Sigmoid colon (tissue), 4 donors: ENCODE data around the gene HRH1.

Source experiments
- POLR2A ChIP-seq, 2 donors: fragments of 450-650 bp; IDR thresholded peaks; one replicate each; pipeline ENCODE4 v1.6.1; 2016; ENCODE audit warnings: antibody characterized with exemption in 2 of 2, mild to moderate bottlenecking in 2 of 2, moderate library complexity in 2 of 2
- POLR2AphosphoS5 ChIP-seq, 4 donors: sonication (generic); formaldehyde crosslinking; IDR thresholded peaks; one replicate each; pipeline ENCODE4 v1.6.1; 2017; ENCODE audit warnings: antibody characterized with exemption in 4 of 4
- TF ChIP-seq, protein P1 (sequence below), 4 experiments: fragments of 450-650 bp in 3 of 4; fragments of 200-600 bp in 1 of 4; IDR thresholded peaks; one replicate each; pipeline ENCODE4 v1.5.1; 2016 to 2019; ENCODE audit warnings: antibody characterized with exemption in 4 of 4, mild to moderate bottlenecking in 3 of 4, moderate library complexity in 2 of 4

DNA sequence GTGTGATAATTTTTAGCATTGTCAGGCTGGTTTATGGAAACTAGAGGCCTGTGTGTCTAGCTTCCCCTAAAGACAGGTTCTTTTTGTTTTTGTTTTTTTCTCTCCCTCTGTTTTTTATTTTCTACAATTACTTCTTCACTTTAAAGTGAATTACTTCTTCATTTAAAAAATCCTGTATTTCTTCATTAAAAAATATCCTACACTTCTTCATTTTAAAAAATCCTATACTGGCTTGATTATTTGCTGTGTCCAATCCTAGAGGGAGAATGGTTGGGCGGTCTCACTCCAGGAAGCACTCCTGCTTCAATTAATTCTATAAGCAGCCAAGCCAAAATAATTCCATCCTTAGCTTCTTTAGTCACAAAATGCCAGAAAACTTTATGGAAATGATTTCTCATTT lies 129.7 kb downstream of the HRH1 start:
- TF ChIP-seq, protein P1, sequence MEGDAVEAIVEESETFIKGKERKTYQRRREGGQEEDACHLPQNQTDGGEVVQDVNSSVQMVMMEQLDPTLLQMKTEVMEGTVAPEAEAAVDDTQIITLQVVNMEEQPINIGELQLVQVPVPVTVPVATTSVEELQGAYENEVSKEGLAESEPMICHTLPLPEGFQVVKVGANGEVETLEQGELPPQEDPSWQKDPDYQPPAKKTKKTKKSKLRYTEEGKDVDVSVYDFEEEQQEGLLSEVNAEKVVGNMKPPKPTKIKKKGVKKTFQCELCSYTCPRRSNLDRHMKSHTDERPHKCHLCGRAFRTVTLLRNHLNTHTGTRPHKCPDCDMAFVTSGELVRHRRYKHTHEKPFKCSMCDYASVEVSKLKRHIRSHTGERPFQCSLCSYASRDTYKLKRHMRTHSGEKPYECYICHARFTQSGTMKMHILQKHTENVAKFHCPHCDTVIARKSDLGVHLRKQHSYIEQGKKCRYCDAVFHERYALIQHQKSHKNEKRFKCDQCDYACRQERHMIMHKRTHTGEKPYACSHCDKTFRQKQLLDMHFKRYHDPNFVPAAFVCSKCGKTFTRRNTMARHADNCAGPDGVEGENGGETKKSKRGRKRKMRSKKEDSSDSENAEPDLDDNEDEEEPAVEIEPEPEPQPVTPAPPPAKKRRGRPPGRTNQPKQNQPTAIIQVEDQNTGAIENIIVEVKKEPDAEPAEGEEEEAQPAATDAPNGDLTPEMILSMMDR (IDR thresholded peaks at IDR 0.05), result no peak
- TF ChIP-seq POLR2A (IDR thresholded peaks at IDR 0.05) (no peak), POLR2AphosphoS5 (IDR thresholded peaks at IDR 0.05) (no peak)
